ENCODE data around the gene USP54. TPM values are rescaled to one million over a fixed set of nuclear protein-coding genes. Genes with fewer than 3 reads are reported as not detected.

The USP54 gene
- total and polyA plus RNA-seq, 2 of the 13 experiments (the other 11 are each of a cell fraction or from before 2014, with no cell fraction given) = 18.1 to 25.0 TPM

- TF ChIP-seq CSRNP2 (CRISPR knock-in tag; conservative IDR thresholded peaks at IDR 0.05; ENCODE audit: low read depth) (no peak; the same call in 1 of the 2 replicates), THAP11 (CRISPR knock-in tag; IDR thresholded peaks at IDR 0.05) (peak; percentile 88), UBTF (CRISPR knock-in tag; IDR thresholded peaks at IDR 0.05) (no peak), HIVEP1 (CRISPR knock-in tag; IDR thresholded peaks at IDR 0.05) (no peak; the same call in 1 of the 2 replicates), NFYC (CRISPR knock-in tag; IDR thresholded peaks at IDR 0.05) (no peak), ZBTB37 (CRISPR knock-in tag; IDR thresholded peaks at IDR 0.05) (no peak), RORA (CRISPR knock-in tag; IDR thresholded peaks at IDR 0.05) (no peak), MXD3 (CRISPR knock-in tag; IDR thresholded peaks at IDR 0.05) (no peak), TFE3 (CRISPR knock-in tag; IDR thresholded peaks at IDR 0.05) (no peak), ARID2 (CRISPR knock-in tag; IDR thresholded peaks at IDR 0.05; ENCODE audit: borderline replicate concordance) (no peak), ZNF776 (CRISPR knock-in tag; IDR thresholded peaks at IDR 0.05) (no peak), ZNF816 (CRISPR knock-in tag; IDR thresholded peaks at IDR 0.05; ENCODE audit: borderline replicate concordance) (0 out of 2 replicates have a peak, but pooled peaks have one; percentile 54), ZEB1 (IDR thresholded peaks at IDR 0.05; ENCODE audit: insufficient replicate concordance, low read depth) (no peak), ZNF441 (CRISPR knock-in tag; IDR thresholded peaks at IDR 0.05; ENCODE audit: borderline replicate concordance) (no peak; the same call in 1 of the 2 replicates), ZNF20 (CRISPR knock-in tag; IDR thresholded peaks at IDR 0.05) (no peak), ZBTB10 (CRISPR knock-in tag; IDR thresholded peaks at IDR 0.05; ENCODE audit: borderline replicate concordance) (no peak), ZNF660 (CRISPR knock-in tag; IDR thresholded peaks at IDR 0.05; ENCODE audit: borderline replicate concordance, low read depth) (no peak), ZBTB42 (CRISPR knock-in tag; IDR thresholded peaks at IDR 0.05) (no peak)
Observed at GRCh38 chr10:73625884-73626752, 35.0 kb upstream of the USP54 start (continued).
